ENCODE measurements around the gene CYB561D2. TPM values are rescaled to one million over a fixed set of nuclear protein-coding genes. Genes with fewer than 3 reads are reported as not detected.
A peak's percentile ranks its signal among the peaks of the same experiment; 100 is the strongest.

Gene CYB561D2
- total and polyA plus RNA-seq, 8 donors = 8.5 to 28.3 (median 11.2) TPM

- H3K9me3 ChIP-seq = no peaks in the 10 kb centered on the region
- peak; percentile 95 to 99 (median 98) for DNase-seq
- peaks cover 4 to 26% of the 10 kb centered on the region in 2 donors for H3K36me3 ChIP-seq
- TF ChIP-seq CTCF (IDR thresholded peaks at IDR 0.05) = no peak
- no peaks in the 10 kb centered on the region for H3K27me3 ChIP-seq
- H3K4me1 ChIP-seq = peaks cover 31 to 41% of the 10 kb centered on the region in 2 donors
- H3K27ac ChIP-seq = peak within 1 kb of the TSS; percentile 82 to 84
- intact Hi-C loops (cut with DNase I) = no loop called here
- peak within 1 kb of the TSS; percentile 74 to 92 for H3K4me3 ChIP-seq
- ATAC-seq = peak; percentile 97
These were observed 8.5 kb downstream of the CYB561D2 start, which contains the start of gene TMEM115 for GRCh38 chr3:50358911-50359759. Gene TMEM115 (minus strand): TSS chr3:50359521. CDS start chr3:50359063, 458 bp downstream.

GRCh38 chr3:50359760-50360110 is 9.1 kb downstream of the CYB561D2 start:
- ATAC-seq (peak; percentile 0), DNase-seq (no peak)
- H3K9me3 ChIP-seq = no peaks in the 10 kb centered on the region
- H3K4me3 ChIP-seq = peak overlapping the region in 1 of 2 donors; percentile 74
- peaks cover 31 to 43% of the 10 kb centered on the region in 2 donors for H3K4me1 ChIP-seq
- H3K27me3 ChIP-seq = no peaks in the 10 kb centered on the region
- TF ChIP-seq CTCF (IDR thresholded peaks at IDR 0.05) = no peak
- H3K36me3 ChIP-seq = peaks cover 0 to 20% of the 10 kb centered on the region in 2 donors
- intact Hi-C loops (cut with DNase I) = no loop called here
- no peak overlapping the region for H3K27ac ChIP-seq

GRCh38 chr3:50364573-50365079 is 14.0 kb downstream of the CYB561D2 start:
- H3K9me3 ChIP-seq = no peaks in the 10 kb centered on the region
- ATAC-seq (peak; percentile 12), DNase-seq (peak in 1 of 4 donors; percentile 84)
- H3K4me1 ChIP-seq = peaks cover 0 to 14% of the 10 kb centered on the region in 2 donors
- H3K4me3 ChIP-seq = peak overlapping the region; percentile 29 to 48
- TF ChIP-seq CTCF (IDR thresholded peaks at IDR 0.05) = no peak
- no peaks in the 10 kb centered on the region for H3K27me3 ChIP-seq
- intact Hi-C loops (cut with DNase I) = no loop called here
- no peaks in the 10 kb centered on the region for H3K36me3 ChIP-seq
- peak overlapping the region in 1 of 2 donors; percentile 13 for H3K27ac ChIP-seq

GRCh38 chr3:50365080-50365841 is 14.6 kb downstream of the CYB561D2 start:
- Histone ChIP-seq H3K4me1 (peaks cover 0 to 14% of the 10 kb centered on the region in 2 donors), H3K27ac (peak overlapping the region in 1 of 2 donors; percentile 13), H3K27me3 (peaks cover 0 to 3% of the 10 kb centered on the region in 2 donors), H3K4me3 (peak overlapping the region; percentile 29 to 48), H3K36me3 (peaks cover 0 to 4% of the 10 kb centered on the region in 2 donors), H3K9me3 (no peaks in the 10 kb centered on the region)
- intact Hi-C loops (cut with DNase I) = no loop called here
- peak; percentile 49 to 96 (median 86) for DNase-seq
- ATAC-seq = peak; percentile 76
- no peak for TF ChIP-seq CTCF (IDR thresholded peaks at IDR 0.05)

Data from left lung (tissue), 10 donors.